ENCODE measurements around the gene EVL.

The EVL gene

DNA sequence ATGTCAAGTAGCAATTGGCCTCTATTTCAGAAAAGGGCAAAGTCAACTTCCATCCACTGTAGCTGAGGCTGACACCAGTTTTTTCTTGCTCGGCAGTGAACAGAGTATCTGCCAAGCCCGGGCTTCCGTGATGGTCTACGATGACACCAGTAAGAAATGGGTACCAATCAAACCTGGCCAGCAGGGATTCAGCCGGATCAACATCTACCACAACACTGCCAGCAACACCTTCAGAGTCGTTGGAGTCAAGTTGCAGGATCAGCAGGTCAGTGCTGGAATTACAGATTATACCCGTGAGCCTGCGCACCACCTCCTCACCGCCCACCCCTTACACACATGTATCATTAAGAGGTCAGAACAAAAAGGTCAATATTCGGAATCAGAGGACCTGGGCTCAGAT, 19.4 kb downstream of the EVL start:
- DNase-seq (ENCODE audit: low read depth) = no peak

DNA sequence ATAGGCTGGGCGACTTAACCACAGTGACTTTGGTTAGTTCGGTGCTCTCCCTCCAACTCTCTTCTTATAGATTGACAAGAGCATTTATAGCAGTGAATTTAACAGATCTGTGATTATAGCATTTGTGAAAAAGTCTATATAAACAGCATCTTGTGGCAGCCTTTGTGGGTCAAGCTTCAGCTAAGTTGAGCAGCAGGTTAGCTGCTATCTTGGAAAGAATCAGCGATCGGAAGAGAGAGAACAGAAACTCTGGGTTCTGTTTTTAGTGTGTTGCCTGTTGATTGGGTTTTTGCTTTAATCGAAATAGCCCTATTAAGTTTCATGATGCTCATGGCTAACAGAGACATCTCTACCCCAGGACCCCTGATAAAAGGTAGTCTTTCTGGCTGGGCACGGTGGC, 20.2 kb downstream of the EVL start:
- DNase-seq (ENCODE audit: low read depth) = no peak

DNA sequence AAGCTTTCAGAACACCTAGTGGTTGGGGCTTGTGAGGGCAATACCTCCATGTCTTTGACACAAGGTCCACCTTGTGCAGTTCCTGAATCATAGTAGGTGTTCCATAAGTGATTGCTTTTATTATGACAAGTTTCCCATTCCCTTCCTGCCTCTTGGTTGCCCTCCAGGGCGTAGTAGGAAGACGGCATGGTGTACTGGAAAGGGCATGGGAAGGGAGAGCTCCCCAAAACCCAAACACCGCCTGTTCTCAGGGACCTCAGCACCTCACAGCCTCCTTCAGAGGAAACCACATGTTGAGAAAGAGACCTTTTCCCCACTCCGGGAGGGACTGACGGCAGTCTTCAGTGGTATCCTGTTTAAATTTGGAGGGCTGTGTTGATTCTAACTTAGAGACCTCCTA, 21.1 kb downstream of the EVL start:
- DNase-seq (ENCODE audit: low read depth) = no peak

DNA sequence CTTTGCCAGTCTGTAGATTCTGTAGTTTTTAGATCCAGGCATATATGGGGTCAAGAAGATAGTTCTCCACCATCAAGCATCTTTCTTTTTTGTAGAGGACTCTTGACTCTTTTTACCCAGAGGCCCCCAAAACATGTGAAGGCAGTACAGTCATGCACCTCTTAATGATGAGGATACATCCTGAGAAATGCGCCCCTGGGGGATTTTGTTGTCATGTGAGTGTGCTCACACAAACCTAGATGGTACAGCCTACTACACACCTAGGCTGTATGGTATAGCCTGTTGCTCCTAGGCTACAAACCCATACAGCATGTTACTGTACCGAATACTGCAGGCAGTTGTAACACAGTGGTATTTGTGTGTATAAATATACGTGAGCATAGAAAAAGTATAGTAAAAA, 23.0 kb downstream of the EVL start:
- no peak for DNase-seq (ENCODE audit: low read depth)

DNA sequence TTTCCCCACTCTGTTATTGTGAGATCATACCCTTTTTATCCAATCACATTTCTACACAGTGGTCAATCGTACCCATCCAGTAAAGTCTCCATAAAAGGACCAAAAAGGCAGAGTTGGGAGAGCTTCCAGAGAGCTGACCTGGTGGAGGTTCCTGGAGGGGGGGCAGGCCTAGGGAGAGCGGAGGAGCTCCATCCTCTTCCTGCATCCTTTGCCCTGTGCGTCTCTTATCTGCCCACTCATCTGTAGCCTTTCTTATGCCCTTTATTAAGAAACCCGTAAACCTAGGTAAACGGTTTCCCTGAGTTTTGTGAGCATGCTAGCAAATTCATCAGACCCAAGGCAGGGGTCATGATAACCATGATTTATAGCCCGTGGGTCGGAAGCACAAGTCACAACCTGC, 26.2 kb downstream of the EVL start:
- no peak for DNase-seq (ENCODE audit: low read depth)

DNA sequence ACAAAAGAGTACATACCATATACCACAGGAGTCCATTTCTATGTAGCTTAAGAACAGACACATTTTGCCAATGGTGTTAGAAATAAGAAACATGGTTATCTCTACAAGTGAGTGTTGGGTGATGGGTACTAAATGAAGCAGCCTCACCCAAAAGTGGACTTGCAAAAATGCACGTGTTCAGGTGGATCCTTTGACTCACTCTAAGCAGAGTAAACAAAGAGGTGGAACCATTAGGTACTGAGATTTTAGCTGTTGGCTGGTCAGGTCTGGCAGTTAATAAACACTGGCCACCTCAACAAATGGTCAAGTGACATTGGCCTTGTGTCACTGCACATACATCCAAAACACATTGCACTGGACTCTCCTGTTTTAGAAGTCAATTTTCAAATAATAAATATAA, 27.6 kb downstream of the EVL start:
- no peak for DNase-seq (ENCODE audit: low read depth)

DNA sequence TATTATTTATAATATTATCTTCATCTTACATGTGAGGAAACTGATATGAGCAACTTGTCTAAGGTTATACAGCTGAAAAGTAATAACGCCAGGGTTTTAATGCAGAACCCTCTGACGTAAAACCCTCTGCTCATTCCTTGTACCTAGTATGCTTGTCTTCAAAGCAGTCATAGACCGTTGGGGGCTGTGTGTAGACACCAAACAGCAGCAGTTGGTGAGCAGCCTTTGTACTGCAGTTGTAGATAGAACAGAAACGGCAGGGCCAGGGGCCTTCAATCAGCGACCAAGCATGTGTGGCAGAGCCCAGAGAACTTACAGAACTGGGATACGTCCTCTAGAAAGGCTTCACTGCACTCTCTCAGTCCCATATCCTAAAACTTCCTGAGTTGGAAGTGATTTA, 28.1 kb downstream of the EVL start:
- DNase-seq (ENCODE audit: low read depth) = no peak

DNA sequence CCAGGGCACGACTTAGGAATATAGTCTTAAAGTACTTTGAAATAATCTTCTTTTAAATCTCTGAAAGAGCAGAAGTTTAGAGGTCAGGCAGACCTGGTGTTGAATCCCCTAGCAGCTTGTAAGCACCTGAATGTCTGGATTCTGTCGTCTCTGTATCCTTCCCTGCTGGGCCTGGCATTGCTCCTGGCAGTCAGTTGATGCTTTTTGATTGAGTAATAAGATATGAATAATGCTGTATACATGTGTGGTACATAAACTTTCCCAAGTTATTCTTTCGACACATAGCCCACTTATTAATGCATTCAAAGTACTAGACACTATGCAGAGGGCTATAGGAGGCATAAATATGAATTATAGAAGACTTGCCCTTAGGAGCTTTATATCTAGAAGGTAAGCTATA, 31.4 kb downstream of the EVL start:
- DNase-seq (ENCODE audit: low read depth) = no peak

DNA sequence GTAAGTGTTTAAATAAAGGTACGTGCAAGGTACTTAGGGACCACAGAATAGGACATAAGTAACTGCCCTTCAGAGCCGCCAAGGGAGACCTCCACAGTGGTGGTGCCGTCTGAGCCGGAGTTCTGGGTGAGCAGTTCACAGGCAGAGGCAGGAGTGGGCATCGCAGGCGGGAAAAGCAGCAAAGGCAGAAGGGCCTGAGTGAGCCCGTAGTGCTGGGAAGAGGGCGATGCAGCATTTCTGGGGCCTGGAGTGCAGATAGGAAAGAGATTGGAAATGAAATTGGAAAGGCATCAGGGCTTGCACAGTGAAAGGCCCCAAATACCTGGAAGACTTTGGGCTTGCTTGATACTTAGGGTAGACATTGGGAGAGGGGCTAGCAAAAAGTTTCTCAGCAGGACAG, 32.9 kb downstream of the EVL start:
- DNase-seq (ENCODE audit: low read depth) = no peak

DNA sequence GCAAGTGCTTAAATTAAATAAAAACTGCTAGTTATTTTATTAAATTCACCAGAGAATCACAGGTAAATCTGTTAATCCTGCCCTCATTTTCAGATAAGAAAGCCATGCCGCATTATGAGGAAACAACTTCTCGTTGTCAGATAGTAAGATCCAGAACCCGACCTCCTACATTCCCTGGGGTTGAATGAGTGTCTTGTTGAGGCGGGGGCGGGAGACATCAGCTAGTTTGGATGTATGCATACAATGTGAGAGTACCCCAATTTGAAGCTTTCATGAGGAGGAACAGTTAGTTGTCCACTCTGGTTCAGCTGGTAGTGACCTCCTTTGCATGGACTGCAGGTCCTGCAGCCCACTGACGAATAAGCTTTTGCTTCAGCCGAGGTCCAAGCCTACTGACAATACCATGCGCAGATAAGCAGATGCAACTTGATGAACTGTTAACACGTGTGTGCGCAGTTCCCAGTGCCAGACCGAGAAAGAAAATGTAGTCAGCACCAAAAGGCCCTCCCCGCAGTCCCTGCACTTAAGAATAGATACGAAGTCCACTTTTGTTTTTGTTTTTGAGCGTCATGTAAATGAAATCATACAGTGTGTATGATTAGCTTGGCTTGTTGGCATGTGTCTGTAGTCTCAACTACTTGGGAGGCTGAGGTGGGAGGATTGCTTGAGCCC, 34.9 kb downstream of the EVL start:
- no peak for DNase-seq (ENCODE audit: low read depth)

DNA sequence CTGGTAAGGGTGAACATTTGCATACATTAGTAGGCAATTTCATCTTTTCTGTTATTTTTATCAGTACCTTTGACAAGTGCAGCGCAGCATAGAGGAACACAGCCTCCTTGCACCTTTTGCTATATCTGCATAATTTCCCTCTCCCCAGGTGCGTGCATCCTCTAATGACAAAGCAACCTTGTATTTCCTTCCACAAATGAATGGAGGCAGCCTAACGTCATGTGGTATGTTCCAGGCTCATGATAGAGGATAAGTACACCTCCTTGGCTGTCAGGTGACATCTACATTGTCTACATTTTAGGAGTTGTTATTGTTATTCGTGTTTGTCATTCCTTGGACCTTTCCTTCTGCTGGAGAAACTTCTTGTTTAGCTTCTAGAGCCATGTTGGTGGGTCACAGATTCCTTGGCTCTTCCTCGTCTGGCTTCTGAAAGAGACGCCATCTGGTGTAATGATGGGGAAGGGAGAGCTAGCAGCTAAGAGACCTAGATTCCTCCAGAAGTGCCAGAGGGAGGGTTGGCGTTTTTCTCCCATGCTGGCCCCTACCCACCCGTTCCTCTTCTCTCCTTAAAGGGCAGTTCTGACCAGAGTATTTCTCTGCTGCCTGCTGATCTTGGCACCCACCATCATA, 37.0 kb downstream of the EVL start:
- DNase-seq (ENCODE audit: low read depth) = no peak

DNA sequence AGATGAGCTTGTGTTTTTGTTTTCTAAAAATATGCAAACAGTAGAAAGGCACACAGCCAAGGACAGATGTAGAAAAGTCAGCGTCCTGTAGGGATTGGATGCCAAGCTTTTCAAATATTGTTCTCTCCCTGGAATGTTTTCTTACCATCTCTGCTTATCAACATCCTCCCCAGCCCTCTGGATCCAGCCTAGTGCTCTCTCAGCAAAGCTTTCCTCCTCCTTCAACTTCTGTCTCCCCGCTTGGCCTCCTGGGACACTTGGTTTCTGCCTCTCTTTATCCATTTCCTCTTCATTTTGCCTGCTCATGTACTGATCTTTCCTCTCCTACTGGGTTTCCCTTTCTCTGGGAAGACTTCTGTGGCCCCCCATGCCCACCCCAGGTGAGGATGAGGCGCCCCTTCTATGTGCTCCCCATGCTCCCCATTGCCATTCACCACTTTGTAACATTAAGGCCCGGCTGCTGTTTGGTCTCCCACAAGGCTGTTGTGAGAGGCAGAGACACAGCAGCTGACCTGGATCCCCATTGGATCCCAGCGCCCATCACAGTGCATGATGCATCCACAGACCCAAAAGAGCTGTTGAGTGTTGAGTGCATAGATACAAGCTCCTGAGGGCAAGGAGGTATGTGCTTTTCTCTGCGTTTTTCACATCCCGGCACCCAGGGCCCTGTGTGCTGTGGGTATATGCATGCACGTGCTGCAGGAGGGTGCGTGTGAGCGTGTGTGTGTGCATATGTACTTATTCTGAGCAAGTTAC, 38.2 kb downstream of the EVL start:
- no peak for DNase-seq (ENCODE audit: low read depth)

DNA sequence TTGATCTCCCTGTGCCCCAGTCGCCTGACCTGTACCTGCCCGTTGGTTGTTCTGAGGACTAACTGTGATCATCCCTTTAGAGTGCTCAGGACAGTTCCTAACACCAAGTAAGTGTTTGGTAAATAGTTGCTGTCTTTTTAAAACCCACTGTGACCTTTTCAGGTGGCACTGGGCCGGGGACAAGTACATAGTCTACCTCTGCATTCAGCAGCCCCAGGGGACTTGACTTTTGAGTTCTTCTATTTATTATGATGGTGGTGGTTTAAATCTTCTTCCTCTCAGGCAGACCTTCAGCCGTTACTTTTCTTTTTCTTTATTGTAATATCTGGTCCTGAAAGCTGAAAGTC, 38.8 kb downstream of the EVL start:
- no peak for DNase-seq (ENCODE audit: low read depth)

DNA sequence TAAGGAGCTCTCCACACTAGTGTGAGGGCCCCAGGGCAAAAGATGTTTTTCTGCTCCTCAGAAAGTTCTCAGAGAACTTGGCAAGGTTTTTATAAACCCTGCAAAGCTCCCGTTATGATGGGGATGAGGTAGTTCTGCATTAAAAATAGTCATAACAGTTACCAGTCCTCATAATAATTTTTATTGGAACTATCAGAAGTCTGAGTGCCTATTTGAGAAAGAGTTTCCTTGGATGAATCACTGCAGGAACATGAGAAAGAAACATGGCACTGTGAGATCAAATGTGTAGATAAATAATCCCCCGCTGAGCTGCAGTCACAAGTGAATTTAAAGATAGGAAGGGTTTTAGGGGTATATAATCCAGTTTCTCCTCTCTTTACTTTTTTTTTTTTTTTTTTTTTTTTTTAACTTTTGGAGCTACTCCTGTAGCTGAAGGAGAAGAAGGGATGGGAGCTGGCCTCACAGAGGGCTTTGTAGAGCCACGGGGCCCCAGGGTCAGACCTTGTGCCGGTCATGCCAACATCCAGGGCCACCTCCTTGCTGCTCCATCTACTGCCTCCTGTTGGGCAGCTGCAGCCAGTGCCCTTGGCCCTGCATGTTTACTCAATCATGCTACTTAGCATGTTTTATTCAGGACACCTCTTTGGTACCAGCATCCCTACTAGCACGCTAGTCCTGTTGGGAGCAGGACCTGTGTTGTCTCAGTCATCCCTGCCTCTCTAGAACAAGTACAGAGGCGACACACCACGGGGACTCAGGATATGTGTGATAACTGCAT, 39.5 kb downstream of the EVL start:
- no peak for DNase-seq (ENCODE audit: low read depth)

DNA sequence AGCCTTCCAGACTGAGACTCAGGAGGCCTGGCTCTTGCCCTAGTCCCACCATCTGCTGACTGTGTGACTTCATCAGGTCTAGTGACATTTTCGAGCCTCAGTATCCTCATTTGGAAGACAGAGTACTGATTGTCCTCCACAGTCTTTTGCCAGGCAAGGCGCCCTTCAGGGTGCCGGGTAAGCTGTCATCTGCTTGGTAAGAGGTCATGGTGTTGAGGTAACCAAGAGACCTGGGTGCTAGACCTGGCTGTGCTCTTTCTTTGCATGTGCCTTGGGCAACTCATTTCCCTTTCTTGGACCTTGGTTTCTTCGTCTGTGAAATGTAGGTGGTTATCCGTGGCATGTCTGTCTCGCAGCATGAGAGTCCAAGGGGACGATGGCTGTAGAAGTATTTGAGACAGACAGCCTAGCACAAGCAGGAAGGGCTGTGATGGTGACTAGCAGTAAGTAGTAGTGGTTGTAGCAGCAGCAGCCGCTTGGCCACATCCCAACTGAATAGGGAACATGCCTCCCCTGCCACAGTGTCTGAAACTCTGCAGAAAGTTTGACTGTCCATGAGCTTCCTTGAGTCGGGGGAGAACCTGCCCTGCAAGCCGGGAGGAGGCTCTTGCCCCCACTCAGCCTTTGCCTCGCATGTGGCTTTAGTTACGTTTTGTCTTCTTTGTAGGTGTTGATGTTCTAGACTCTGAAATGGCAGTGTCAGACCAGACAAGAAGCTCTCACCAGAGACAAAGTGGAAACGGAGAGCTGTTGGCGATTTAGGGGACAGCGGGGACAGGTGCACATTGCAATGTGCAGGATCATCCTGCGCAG, 40.3 kb downstream of the EVL start:
- DNase-seq (ENCODE audit: low read depth) = no peak

DNA sequence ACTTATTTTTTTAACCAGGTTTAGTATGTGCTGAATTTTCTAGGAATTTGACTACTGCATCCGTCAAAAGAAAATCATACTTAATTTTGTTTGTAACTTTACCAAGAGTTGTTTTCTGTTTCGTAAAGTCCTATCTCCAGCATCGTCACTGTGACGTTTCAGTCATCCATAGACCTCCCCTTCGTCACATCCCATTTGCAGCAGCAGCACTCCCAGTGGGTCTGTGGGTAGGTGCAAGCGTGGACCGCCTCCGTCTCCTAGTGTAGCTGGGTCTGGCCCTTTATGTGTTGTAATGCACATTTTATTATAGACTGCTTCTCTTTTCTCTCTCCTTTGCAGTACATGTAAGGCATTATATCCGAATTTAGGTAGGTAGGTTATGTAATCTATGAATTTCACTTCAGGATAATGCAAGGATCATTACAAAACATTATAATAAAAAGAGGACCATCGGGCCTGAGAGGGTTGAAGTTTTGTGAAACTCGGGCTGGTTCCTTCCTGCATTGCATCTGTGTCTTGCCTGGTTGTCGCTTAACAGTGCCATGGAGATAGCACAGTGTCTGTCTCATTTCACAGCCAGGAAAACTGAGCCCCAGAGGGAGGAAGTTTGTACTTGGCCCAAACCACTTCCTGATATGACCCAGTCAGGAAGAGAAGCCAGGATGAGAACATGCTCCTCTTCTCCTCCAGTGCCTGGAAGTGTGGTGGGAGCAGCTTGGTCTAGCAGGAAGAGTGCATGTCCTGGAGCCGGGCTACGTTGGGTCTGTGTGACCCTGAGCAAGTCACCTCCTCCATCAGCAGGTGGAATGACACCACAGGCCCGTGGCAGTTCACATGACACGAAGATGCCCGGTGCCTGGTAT, 41.3 kb downstream of the EVL start:
- DNase-seq (ENCODE audit: low read depth) = no peak

DNA sequence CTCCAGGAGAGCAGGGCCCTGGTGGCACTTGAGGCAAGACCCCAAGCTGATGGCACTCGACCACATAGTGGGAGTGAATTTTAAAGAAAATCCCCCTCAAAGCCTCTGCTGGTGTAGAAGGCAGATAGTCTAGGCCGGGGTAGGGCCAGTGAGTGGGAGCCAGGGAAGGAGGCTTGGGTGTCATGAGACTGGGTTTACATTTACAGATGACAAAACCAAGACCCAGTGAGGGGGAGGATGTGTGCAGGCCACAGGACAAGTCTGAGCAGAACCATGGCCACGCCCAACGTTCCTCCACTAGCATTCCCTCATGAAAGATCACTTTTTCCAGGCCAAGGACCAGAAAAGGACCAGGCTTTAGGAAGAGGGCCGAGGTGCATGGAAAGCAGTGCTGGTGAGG, 42.0 kb downstream of the EVL start:
- no peak for DNase-seq (ENCODE audit: low read depth)

DNA sequence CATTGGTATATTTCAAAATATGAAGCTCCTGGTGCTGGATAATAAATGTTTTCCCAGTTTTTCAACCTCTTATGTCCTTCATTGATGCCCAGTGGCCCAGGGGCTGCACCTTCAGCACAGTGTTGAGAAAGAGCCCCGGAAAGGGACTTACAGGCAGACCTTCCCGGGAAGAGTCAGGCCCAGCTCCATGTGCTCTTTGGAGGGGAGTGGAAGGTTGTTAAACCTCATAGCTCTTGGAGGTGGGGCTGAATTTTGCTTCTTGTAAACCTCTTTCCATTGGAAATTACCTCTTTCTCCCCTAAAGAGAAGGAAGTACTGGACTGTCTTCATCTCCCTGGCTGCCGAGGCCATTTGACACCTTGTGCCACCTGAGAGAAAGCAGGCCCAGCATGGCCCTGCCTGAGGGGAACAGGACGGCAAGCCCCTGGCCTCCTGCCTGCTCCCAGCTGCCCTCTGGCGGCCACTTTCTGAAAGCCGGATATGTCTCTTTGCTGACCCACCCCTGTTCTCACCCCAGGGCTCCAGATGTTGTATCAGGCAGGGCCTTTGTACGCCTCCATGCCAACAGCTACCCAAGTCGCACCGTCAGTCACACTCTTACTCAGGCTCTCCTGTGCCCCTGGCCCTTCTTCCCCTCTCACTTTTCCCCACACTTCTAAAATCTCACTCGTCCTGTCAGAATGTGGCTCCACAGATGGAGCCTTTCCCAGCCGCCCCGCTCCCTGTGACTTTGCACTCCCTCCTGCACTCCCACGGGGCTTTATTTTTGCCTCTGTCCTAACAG, 43.0 kb downstream of the EVL start:
- peak; percentile 83 for DNase-seq (ENCODE audit: low read depth)

DNA sequence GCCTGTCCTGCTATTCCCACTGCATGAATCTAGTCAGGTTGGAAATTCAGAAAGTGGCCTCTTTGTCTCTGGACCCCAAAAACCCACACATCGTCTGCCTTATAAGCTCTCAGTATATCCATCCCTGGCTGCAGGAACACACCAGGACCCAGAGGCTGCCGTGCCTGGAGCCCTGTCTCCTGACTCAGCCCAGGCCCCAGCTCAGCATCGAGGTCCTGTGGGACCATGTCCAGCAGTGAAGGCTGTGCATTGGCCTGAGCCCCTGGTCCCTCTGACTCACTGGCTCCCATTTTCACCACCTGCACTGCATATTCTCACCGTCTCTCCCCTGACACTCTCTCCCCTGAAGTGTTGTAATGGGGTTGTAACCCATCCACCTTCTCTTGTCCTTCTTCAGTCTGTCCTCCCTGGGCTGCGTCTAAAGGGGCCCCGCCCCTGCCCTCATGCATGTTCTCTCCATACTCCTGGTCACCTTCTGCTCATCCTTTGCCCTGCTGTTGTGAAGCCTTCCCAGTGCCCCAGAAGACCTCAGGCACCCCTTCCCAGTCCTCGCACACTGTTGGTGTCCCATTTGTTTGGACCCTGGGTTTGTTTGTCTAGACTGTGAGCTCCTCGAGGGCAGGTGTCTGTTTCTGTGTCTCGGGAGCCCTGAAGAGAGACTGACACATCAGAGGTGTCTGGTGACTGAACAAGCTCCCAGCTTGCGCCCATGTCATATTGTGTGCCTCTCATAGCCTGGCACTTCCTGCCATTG, 43.8 kb downstream of the EVL start:
- DNase-seq (ENCODE audit: low read depth) = no peak

DNA sequence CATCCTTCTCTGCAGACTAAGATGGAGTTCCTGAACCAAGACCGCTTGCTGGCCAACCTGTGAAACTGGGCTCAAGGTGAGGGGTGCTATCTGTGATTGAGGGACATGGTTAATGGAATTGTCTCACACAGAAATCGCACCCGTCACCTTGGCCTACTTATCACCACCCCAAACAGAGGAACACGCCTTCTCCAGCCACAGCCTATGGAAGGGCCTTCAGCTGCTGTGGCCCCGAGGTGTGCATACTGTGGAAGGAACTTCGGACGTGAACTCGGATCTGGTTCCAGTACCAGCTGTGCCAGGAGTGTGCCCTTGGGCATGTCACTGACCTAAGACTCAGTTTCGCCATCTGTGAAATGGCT, 44.4 kb downstream of the EVL start:
- no peak for DNase-seq (ENCODE audit: low read depth)

Measured in stimulated activated CD8-positive, alpha-beta memory T cell treated with anti-CD3 and anti-CD28 coated beads, Interleukin-12 subunit alpha, Interleukin-12 subunit beta, amount 100 ng/mL, for 1 hour (primary cell).